K562 (cell line): Measurements from ENCODE around the gene MIF. TPM values are rescaled to one million over a fixed set of nuclear protein-coding genes. Genes with fewer than 3 reads are reported as not detected.

Experiments
- ATAC-seq: fragments of 200-7000 bp; cut with Tn5 transposase; 3 replicates; pipeline ENCODE4 v1.9.1; 2020; ENCODE audit warnings: moderate library complexity
- BruUV-seq: library from RNA; stranded (reverse); fragments of 400-500 nt; replicated peaks from 2 replicates; lab custom pipeline; 2021; lab: Mats Ljungman, UMichigan
- CTCF ChIA-PET: fragments of 300-600 bp; formaldehyde crosslinking; extraction: SDS; loops from one replicate; lab custom pipeline; 2021; ENCODE audit warnings: low intra/inter-chr PET ratio; lab: Yijun Ruan, JAX
- POLR2A ChIA-PET: fragments of 300-600, 350-650 bp; sonication (Branson Sonifier 250); formaldehyde crosslinking; extraction: SDS; loops from one replicate; lab custom pipeline; 2021; ENCODE audit warnings: antibody characterized with exemption, inconsistent platforms; lab: Yijun Ruan, JAX
- DNase-seq, 4 experiments: peaks; one replicate each; pipeline versions ENCODE4 v3.0.0 to v3.0.0-alpha.2; 2011 to 2018; ENCODE audit warnings: low spot score in 3 of 4, mixed read lengths in 3 of 4; ENCODE audit errors: extremely low read depth in 1 of 4
- FAIRE-seq: peaks from 2 replicates; lab custom pipeline; 2011; peaks lifted over from hg19 to GRCh38; lab: Jason Lieb, UNC
- H2AFZ ChIP-seq: 2 replicates; pipeline ENCODE4 v1.6.0; 2011; ENCODE audit warnings: low read depth, low read length, control low read depth, inconsistent platforms
- H3K27ac ChIP-seq: fragments of 200-600 bp; 3 replicates; pipeline ENCODE4 v1.8.0; 2011; ENCODE audit warnings: low read depth, mild to moderate bottlenecking, control low read depth, inconsistent platforms, low read length, moderate library complexity, mixed read lengths; ENCODE audit errors: extremely low read depth
- H3K27me3 ChIP-seq, 2 experiments: fragments of 300-600 bp in 1 of 2; 2 replicates in 1 of 2; 3 replicates in 1 of 2; pipeline versions ENCODE4 v1.6.0 to v1.8.0; 2011; ENCODE audit warnings: inconsistent platforms in 2 of 2, low read length in 2 of 2, mild to moderate bottlenecking in 1 of 2, mixed read lengths in 1 of 2, moderate library complexity in 1 of 2; ENCODE audit not compliant: control insufficient read depth in 2 of 2, insufficient read depth in 2 of 2
- H3K36me3 ChIP-seq: fragments of 300-600 bp; 3 replicates; pipeline ENCODE4 v1.8.0; 2011; ENCODE audit warnings: mild to moderate bottlenecking, low read length, inconsistent platforms; ENCODE audit not compliant: control insufficient read depth, insufficient read depth
- H3K4me1 ChIP-seq, 2 experiments: fragments of 200-600 bp in 1 of 2; replicated peaks in 1 of 2; 2 replicates in 1 of 2; 3 replicates in 1 of 2; pipeline versions ENCODE4 v1.5.1 to v1.8.0; 2011; ENCODE audit warnings: inconsistent platforms in 2 of 2, low read length in 2 of 2, mild to moderate bottlenecking in 1 of 2, mixed read lengths in 1 of 2, moderate library complexity in 1 of 2; ENCODE audit not compliant: control insufficient read depth in 2 of 2, insufficient read depth in 2 of 2
- H3K4me2 ChIP-seq: 2 replicates; pipeline ENCODE4 v1.6.1; 2011; ENCODE audit warnings: low read length, control low read depth, inconsistent platforms, mixed read lengths; ENCODE audit not compliant: insufficient read depth
- H3K4me3 ChIP-seq: fragments of 200-600 bp; sonication (generic), shearing (Covaris generic); 2 replicates; pipeline ENCODE4 v1.5.1; 2016; ENCODE audit warnings: control low read depth, inconsistent platforms
- H3K79me2 ChIP-seq: fragments of 200-600 bp; 3 replicates; pipeline ENCODE4 v1.8.0; 2011; ENCODE audit warnings: low read length, inconsistent platforms; ENCODE audit not compliant: control insufficient read depth, insufficient read depth
- H3K9ac ChIP-seq, 2 experiments: 2 replicates each; pipeline versions ENCODE4 v1.6.0 to v1.6.1; 2011; ENCODE audit warnings: low read depth in 2 of 2, low read length in 2 of 2, control low read depth in 1 of 2, inconsistent platforms in 1 of 2, mild to moderate bottlenecking in 1 of 2, mixed read lengths in 1 of 2; ENCODE audit not compliant: insufficient read depth in 1 of 2
- H3K9me1 ChIP-seq: one replicate; pipeline ENCODE4 v1.6.0; 2011; ENCODE audit warnings: inconsistent platforms, mild to moderate bottlenecking, low read length, moderate library complexity; ENCODE audit not compliant: control insufficient read depth, insufficient read depth
- H3K9me3 ChIP-seq: replicated peaks from 2 replicates; pipeline ENCODE4 v1.5.1; 2011; ENCODE audit warnings: low read depth, low read length, inconsistent platforms; ENCODE audit not compliant: control insufficient read depth, insufficient read depth
- H4K20me1 ChIP-seq: replicated peaks from 2 replicates; pipeline ENCODE4 v1.6.1; 2011; ENCODE audit warnings: low read length, inconsistent platforms, mixed read lengths; ENCODE audit not compliant: control insufficient read depth, insufficient read depth
- CREB3 ChIP-seq: fragments of 450-650 bp; conservative IDR thresholded peaks from 2 replicates; pipeline ENCODE4 v1.6.1; 2016; ENCODE audit warnings: missing genetic modification characterization, low read depth, mild to moderate bottlenecking, missing compliant biosample characterization, moderate library complexity
- GATA2 ChIP-seq: sonication (generic); formaldehyde crosslinking; IDR thresholded peaks from 2 replicates; pipeline ENCODE4 v1.4.0; 2020; ENCODE audit warnings: mild to moderate bottlenecking, missing genetic modification reagents
- HDAC6 ChIP-seq: IDR thresholded peaks from 2 replicates; pipeline ENCODE4 v1.6.1; 2012; ENCODE audit warnings: low read depth, mild to moderate bottlenecking, control low read depth, inconsistent platforms, low read length, moderate library complexity
- L3MBTL2 ChIP-seq: fragments of 450-650 bp; IDR thresholded peaks from 2 replicates; pipeline ENCODE4 v1.6.1; 2016; ENCODE audit warnings: mild to moderate bottlenecking, moderate library complexity
- MCM5 ChIP-seq: fragments of 450-650 bp; IDR thresholded peaks from 2 replicates; pipeline ENCODE4 v1.6.1; 2016; ENCODE audit warnings: low read depth
- RBBP5 ChIP-seq: fragments of 200-600 bp; sonication (generic); IDR thresholded peaks from 2 replicates; pipeline ENCODE4 v1.6.1; 2012; ENCODE audit warnings: borderline replicate concordance, mild to moderate bottlenecking, low read length, control low read depth, inconsistent platforms; ENCODE audit not compliant: insufficient read depth, poor library complexity, severe bottlenecking
- TAF1 ChIP-seq: IDR thresholded peaks from 2 replicates; pipeline ENCODE4 v1.6.1; 2011; ENCODE audit warnings: mild to moderate bottlenecking, low read length, moderate library complexity; ENCODE audit not compliant: insufficient read depth, control insufficient read depth, severe bottlenecking; ENCODE audit errors: extremely low read depth
- ZKSCAN1 ChIP-seq: fragments of 150-350 bp; IDR thresholded peaks from 2 replicates; pipeline ENCODE4 v1.6.1; 2016; ENCODE audit warnings: low read depth, low read length
- ZNF280B ChIP-seq: fragments of 250-450 bp; sonication (Bioruptor Pico); IDR thresholded peaks from 2 replicates; pipeline ENCODE4 v1.5.1; 2021; ENCODE audit warnings: mild to moderate bottlenecking
- ZNF551 ChIP-seq: fragments of 250-450 bp; sonication (Bioruptor Pico); IDR thresholded peaks from 2 replicates; pipeline ENCODE4 v1.5.0; 2021; ENCODE audit warnings: mild to moderate bottlenecking, moderate library complexity
- ZNF707 ChIP-seq: fragments of 250-450 bp; sonication (Bioruptor Pico); conservative IDR thresholded peaks from 2 replicates; pipeline ENCODE4 v1.8.0; 2022; ENCODE audit warnings: inconsistent platforms, mild to moderate bottlenecking, moderate library complexity
- WGBS: fragments of 100-300 bp; shearing (Covaris generic); methylation state at CpG from one replicate; pipeline ENCODE4 v1.1.6; 2016; ENCODE audit warnings: low coverage, mixed read lengths; ENCODE audit not compliant: insufficient coverage; ENCODE audit errors: missing lambda C conversion rate; 5-methylcytosine and 5-hydroxymethylcytosine counted together
- in situ Hi-C: fragments of 300-500 bp; cut with MboI; formaldehyde crosslinking; loops from 4 replicates; pipeline ENCODE4 v1.15.0; 2018; ENCODE audit warnings: inconsistent platforms, mixed read lengths
- intact Hi-C: fragments of 100-400 bp; cut with micrococcal nuclease; formaldehyde crosslinking; loops from 2 replicates; pipeline ENCODE4 v1.14.2; 2022
- polyA plus RNA-seq, 8 experiments: library from polyadenylated mRNA; depleted of rRNA in 4 of 8; stranded (reverse) in 5 of 8; unstranded in 3 of 8; fragments of >200 nt; fragmentation: Nextera tagmentation in 2 of 8; fragmentation: Illumina TruSeq in 1 of 8; extraction: Ambion mirVana in 2 of 8; extraction: Trizol in 1 of 8; gene quantifications; 2 replicates each; pipeline versions ENCODE4 v1.2.1 to v1.2.3, GENCODE V29; 2011 to 2014; ENCODE audit warnings: inconsistent platforms in 1 of 8, missing spikeins in 1 of 8
- total RNA-seq, 7 experiments: library from RNA; depleted of rRNA in 6 of 7; stranded (reverse); fragments of >200 nt in 6 of 7; fragmentation: Illumina TruSeq in 2 of 7; extraction: Trizol in 2 of 7; gene quantifications; 2 replicates each; pipeline versions ENCODE4 v1.2.1 to v1.2.3, GENCODE V29; 2011 to 2021; ENCODE audit warnings: low replicate concordance in 1 of 7
- TF ChIP-seq, protein P1 (sequence below): fragments of 450-650 bp; IDR thresholded peaks from 2 replicates; pipeline ENCODE4 v1.6.1; 2016; ENCODE audit warnings: low read depth, mild to moderate bottlenecking, moderate library complexity

Gene MIF
- total and polyA plus RNA-seq, 9 of the 15 experiments (the other 6 are each of a cell fraction or from before 2014, with no cell fraction given), result 7.4 to 666 (median 193) TPM

DNA sequence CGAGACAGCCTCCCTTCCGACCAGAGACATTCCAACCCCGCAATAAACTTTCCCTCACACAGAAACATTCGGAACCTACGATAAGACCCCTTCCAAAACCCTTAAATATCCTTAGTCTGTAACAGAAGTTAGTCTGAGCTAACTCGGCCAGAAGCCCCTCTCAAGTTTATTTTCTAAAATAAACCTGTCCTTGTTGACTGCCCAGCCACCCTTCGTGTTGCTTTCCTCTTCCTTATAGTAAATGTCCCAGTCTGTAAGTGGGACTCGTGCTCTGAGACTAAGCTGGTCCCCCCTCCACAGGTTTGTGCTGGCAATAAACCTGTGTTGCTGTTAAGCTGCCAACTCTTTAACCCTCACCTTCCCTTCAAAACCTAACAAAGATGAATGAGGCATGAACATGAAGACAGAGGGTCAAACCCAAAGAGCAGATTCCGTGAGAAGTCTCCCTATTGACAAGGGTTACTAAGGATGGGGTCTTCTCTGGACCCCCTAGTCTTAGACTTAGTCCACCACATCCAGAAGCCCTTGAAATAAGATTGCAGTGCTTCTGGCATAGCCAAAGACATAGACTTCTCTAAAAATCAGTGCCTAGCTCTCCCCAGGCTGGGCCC lies 18.2 kb downstream of the MIF start:
- ChIA-PET CTCF (no interaction called here), POLR2A (interaction anchor here (2.9 kb wide), 1 partner anchor 10 kb away, joined by 13 read pairs; no protein-coding TSS in a partner anchor)
- Histone ChIP-seq H3K9me3 (no peaks in the 10 kb centered on the region), H4K20me1 (no peaks in the 10 kb centered on the region), H3K9me1 (no peaks in the 10 kb centered on the region), H3K27ac (no peak overlapping the region), H3K79me2 (no peaks in the 10 kb centered on the region; the same call in 2 of the 3 replicates), H3K9ac (no peak overlapping the region), H3K4me1 (no peaks in the 10 kb centered on the region; a peak in 1 of 5 replicates), H2AFZ (no peak overlapping the region), H3K4me2 (no peak overlapping the region), H3K4me3 (no peak overlapping the region), H3K36me3 (peaks cover 18% of the 10 kb centered on the region; the same call in 2 of the 3 replicates), H3K27me3 (no peaks in the 10 kb centered on the region)
- BruUV-seq, result no TSS peak
- no peak for DNase-seq
- FAIRE-seq, result no peak
- intact Hi-C loops (no loop called here), in situ Hi-C loops (no loop called here)
- ATAC-seq, result no peak
- 0 out of 2 replicates have a peak, but pooled peaks have one; percentile 40 for TF ChIP-seq ZNF707 (CRISPR knock-in tag)
- TF ChIP-seq GATA2 (CRISPR knock-in tag), result no peak
- 92% methylated on average over 9 of the region's 9 CpGs for WGBS

DNA sequence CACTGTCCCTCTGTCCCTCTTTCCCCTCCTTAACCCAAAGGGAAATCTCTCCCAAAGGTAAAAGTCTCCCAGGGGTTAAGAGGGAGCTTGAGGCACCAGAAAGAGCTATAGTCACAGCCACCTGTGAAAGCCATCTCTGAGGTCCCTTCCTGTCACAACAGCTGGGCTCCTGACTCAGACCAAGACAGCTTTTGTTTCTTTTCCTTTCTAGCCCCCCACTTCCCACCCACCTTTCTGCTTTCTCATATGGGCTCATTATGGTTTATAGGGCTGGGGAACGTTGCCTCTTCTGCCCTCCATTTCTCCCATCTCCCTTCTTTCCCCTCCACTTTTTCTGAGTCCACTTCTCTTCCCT lies 19.1 kb downstream of the MIF start:
- WGBS, result no CpG with 5 or more reads among the region's 1 CpG
- H3K27me3 ChIP-seq, result no peaks in the 10 kb centered on the region
- H3K4me1 ChIP-seq, result no peaks in the 10 kb centered on the region
- H3K4me2 ChIP-seq, result peak overlapping the region; percentile 72
- ChIA-PET CTCF (no interaction called here), POLR2A (interaction anchor here (0.6 to 2.9 kb wide), 5 partner anchors 11 to 85 kb away, joined by 3 to 13 read pairs (median 4); partner anchors contain the start of gene MIF)
- H3K27ac ChIP-seq, result peak overlapping the region; percentile 74
- FAIRE-seq (no peak), DNase-seq (no peak), ATAC-seq (no peak)
- no TSS peak for BruUV-seq
- intact Hi-C loops, result no loop called here
- H3K79me2 ChIP-seq, result no peaks in the 10 kb centered on the region; the same call in 2 of the 3 replicates
- H3K9ac ChIP-seq, result peak overlapping the region; percentile 75 to 88; a peak in 3 of 4 replicates
- H4K20me1 ChIP-seq, result no peaks in the 10 kb centered on the region
- peak overlapping the region; percentile 43 for H3K4me3 ChIP-seq
- in situ Hi-C loops, result no loop called here
- H3K9me1 ChIP-seq, result no peaks in the 10 kb centered on the region
- H3K36me3 ChIP-seq, result peaks cover 19% of the 10 kb centered on the region; the same call in 2 of the 3 replicates
- H2AFZ ChIP-seq, result peak overlapping the region; percentile 66; the same call in 1 of the 2 replicates
- no peaks in the 10 kb centered on the region for H3K9me3 ChIP-seq
- TF ChIP-seq MCM5 (no peak), RBBP5 (no peak), ZNF551 (CRISPR knock-in tag) (no peak), HDAC6 (no peak), CREB3 (tag) (no peak), TAF1 (no peak), ZNF280B (CRISPR knock-in tag) (no peak), L3MBTL2 (no peak), ZKSCAN1 (no peak)
- TF ChIP-seq, protein P1, sequence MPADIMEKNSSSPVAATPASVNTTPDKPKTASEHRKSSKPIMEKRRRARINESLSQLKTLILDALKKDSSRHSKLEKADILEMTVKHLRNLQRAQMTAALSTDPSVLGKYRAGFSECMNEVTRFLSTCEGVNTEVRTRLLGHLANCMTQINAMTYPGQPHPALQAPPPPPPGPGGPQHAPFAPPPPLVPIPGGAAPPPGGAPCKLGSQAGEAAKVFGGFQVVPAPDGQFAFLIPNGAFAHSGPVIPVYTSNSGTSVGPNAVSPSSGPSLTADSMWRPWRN, result no peak
